Stimulated activated CD4-positive, alpha-beta T cell treated with anti-CD3 and anti-CD28 coated beads, TNF-alpha, amount 100 ng/mL, for 48 hours (primary cell): Measurements from ENCODE around the gene RPGR.

Experiments used
- DNase-seq, 3 donors: peaks; one replicate each; pipeline ENCODE4 v3.0.0-alpha.2; 2020; ENCODE audit warnings: low read depth in 3 of 3

RPGR gene

DNA sequence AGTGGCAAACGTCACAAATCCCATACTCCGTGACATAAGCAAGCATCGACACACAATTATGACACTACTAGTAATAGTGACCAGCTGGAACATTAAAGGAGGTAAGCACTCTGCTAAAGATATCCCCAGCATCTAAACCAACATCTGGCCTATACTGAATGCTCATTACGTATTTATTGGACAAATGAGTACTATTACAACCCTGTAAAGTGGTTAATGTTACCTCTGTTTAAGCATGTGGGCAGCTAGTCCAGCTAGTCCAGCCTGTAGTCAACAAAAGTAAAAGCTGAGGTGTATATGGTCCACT is 419 bp upstream of the RPGR start:
- no peak for DNase-seq

DNA sequence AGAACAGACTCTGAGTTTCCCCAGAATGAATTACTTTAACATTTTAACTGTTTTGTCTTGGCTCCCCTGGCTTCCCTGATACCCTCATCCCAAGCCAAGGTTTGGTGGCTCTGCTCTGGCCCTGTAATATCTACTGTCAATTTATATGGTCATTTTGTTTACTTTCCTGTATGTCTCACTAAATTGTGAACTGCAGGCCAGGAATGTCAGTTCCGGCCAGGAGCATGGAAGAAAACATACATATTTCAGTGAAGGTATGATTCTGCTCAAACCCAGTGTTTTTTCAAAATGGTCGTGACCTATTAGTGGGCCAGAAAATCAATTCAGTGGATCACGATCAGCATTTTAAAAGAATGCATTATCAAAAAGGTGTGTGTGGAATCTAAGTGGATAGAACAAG is 1.2 kb downstream of the RPGR start:
- DNase-seq: no peak

DNA sequence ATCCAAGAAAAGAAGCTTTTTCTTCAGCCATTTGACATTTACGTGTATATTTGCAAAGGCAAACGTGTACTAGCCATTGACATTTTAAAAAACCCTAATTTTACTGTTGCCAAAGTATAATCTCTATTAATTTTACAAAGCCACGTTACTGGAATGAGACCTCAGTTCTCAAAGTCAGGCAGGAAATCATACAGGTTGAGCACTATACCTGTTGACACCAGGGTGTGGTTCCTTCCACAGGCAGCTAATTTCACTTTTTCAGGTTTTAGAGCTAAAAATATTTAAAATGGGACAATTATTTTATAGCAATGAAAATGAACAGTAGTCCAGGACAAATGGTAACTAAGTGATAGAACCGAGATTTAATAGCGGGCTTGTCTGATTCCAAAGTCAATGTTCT is 6.5 kb downstream of the RPGR start:
- DNase-seq: no peak

DNA sequence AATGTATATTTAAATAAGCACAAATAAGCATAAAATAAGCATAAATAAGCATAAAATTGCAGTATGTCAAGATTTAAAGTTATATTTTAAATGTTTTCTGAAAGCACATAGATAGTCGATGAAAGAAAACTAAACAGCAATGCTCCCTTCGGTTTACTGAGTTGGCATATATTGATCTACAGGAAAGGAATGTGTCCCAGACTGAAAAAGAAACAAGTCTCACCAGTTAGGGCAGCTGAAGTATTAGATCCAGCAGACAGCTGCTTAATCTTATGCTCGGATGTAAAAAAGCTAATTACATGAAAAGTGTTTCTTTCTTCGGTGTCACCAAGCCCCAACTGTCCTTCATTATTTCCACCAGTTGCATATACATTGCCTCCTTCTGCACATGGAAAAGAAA is 8.7 kb downstream of the RPGR start:
- DNase-seq: no peak

DNA sequence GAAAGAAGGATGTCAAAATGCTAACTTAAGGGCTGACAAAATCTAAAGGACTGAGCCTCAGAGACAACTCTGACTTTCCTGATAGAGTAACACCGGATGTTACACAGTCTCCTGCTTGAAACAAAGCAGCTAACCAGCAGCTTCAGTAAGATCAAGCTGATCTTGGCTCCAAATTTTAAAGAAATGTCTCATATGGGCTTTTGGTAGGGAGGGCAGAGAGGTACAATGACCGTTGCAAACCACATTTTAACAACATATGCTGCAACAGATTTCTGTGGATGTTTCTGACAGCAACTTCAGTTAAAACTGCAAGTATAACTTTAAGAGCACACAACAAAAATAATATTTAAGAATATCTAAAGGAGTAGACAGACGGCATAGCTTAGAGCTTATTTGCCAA is 9.1 kb downstream of the RPGR start:
- no peak for DNase-seq

DNA sequence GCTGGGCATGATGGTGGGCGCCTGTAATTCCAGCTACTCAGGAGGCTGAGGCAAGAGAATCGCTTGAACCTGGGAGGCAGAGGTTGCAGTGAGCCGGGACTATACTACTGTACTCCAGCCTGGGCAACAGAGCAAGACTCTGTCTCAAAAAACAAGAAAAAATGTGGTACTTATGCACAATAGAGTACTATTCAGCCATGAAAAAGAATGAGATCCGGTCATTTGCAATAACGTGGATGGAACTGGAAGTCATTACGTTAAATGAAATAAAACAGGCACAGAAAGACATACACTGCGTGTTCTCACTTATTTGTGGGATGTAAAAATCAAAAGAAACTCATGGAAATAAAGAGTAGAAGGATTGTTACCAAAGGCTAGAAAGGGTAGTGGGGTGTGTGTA is 12.1 kb downstream of the RPGR start:
- DNase-seq: no peak

DNA sequence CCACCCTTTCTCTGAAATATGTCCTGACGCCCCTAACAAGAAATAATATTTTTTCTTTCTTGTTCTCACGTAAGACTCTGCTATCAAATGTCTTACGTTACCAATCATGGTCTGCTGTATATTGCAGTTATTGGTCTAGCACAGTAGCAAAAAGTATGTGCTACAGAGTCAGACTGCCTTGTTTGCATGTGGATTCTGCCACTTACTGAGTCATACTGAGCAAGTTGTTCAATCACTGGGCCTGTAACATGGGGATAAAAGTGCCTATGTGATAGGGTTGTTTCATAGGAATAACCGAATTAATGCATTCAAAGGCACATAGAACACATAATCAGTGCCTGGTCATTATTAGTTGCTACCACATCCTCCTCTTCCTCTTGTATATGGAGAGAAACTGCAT is 14.1 kb downstream of the RPGR start:
- DNase-seq: no peak

DNA sequence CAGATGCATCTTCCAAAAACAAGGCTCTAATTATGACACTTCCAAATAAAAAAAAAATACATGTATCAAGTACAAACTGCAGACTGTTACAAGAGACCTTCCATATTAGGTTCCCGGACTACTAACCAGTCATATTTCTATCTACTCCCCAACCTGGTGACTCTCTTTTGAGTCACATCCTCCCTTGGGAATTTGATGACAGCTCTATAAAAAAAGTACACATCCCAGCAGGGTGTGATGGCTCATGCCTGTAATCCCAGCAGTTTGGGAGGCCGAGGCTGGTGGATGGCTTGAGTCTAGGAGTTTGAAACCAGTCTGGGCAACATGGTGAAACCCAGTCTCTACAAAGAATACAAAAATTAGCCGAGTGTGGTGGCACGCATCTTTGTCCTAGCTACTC is 14.9 kb downstream of the RPGR start:
- no peak for DNase-seq

DNA sequence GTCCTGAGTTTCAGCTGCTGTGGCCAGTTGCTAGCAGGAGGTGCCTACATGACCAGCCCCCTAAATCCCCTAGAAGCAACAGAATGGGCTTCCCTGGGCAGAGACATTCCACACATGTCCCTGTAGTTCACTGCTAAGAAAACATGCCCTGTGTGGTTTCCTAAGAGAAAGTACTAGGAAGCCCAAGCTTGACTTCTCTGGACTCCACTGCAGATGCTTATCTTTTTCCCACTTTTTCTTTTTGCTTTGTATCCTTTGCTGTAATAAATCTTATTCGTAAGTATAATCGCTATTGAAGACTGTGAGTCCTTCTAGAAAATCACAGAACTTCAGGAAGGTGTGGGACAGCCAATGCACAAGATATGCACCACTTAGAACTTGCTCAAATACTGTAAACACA is 15.6 kb downstream of the RPGR start:
- no peak for DNase-seq

DNA sequence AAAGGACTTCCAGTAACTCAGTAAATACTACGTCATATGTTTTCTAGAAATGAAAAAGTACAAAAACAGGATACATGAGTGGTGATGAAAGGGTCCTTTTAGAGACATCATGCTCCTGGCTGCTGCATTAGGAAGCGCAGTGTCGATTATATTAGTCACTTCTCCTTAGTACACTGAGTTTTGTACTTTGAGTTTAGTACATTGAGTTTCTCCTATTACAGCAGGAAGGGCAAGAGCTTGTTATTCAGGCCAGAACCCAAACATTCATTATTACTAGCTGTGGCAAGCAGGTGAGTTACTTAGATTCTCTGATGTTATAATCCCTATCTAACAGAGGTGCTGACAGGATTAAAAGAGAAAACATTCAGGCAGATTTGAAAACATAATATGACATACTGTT is 21.3 kb downstream of the RPGR start:
- no peak for DNase-seq

DNA sequence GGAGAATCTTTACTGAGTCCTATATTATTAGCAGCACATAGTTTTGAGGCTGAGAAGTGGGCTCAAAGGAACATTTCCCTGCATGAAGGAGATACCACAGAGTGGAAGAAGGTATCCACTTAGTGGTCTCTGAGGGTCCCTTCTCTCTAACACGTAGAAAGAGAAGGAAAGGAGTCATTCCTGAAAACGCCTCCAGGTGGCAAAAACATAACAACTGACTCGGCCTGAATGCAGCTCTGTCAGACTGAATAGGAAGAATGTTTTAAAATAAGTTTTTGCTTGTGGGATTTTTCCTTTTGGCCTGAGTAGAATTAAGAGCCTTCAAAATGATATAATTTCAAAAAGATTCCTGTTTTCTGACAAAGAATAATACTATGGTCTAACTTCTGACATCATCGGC is 23.3 kb downstream of the RPGR start:
- DNase-seq: no peak

DNA sequence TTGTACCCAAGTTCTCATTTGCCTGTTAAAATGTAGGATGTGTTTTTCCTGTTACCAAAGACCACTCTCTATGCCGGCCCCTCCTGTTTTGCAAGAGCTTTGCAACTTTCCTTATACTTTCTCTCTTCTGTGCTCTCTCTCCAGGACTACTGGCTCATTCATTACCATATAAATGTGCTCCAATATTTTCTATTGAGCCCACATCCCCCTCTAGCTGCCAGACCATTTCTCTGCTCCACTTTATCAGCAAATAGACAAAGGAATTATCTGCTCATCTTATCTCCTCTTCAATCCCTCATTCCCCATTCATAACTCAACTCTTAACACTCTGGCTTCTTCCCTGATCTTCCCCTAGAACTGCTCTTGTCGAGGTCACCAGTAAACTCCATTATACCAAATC is 33.6 kb downstream of the RPGR start:
- no peak for DNase-seq

DNA sequence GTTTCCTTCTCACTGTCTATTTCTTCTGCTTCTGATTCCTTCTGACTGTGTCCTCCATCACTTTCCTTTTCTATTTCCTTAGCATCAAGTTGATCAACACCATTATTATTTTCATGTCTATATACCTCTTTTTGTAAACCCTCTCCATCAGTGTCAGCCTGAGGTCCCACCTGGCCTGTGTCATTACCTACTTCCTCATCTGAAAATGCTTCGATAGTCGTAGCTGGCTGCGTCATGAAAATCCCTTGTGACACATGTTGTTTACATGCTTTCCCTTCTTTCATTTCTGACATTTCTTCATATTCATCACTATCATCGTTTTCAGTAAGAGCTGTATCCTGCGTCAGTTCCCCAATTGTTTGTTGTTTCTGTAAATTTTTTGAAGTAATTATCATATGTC is 39.6 kb downstream of the RPGR start:
- DNase-seq: no peak

DNA sequence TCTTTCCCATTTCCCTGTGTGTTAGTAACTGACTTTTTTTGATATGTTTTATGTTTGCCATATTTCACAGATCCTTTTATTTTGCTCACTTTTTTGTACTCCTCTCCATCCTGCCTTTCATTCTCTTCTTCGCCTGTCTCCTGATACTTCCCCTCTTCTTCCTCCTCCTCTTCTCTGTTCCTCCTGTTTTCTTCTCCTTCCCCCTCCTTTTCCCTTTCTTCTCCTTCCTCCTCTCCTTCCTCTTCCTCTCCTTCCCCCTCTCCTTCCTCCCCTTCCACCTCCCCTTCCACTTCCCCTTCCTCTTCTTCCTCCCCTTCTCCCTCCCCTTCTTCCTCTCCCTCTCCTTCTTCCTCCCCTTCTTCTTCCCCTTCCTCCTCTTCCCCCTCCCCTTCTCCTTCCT is 41.7 kb downstream of the RPGR start:
- DNase-seq: no peak

DNA sequence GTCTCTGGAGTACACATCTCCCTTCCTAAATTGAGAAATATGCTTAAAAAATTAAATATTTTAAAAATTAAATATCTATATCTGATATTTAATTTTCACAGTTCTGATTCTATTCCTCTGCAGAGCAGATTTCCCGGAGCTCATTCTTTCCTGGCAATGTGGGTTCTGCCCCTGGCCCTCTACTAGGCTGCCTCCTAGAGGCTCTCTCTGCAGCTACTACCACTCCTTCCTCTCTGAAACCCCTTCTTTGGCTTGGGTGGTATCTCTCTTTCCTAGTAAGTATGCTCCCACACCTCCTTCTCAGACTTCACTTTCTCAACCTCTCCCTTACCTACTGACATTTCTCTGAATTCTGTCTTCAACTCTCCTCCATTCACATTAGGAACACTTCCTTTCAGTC is 45.3 kb downstream of the RPGR start:
- no peak for DNase-seq

DNA sequence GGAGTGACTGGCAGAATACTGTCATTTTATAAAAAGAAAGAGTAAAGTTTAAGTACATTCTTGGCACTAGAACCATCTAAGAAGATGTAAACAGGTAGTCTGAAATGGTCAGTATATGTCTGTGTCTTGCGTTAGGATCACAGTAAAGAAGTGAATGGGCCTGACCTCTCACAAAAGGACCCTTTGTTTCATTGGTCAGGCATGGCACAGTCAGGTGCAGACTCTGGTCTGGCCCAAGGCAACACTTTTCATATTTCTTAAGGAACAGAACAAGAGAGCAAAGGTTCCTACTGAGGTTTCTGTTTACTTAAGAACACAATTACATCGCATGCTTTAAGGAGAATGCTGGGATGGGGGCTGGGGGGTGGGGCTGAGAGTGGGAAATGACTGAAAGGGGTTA is 48.1 kb downstream of the RPGR start:
- DNase-seq: no peak

DNA sequence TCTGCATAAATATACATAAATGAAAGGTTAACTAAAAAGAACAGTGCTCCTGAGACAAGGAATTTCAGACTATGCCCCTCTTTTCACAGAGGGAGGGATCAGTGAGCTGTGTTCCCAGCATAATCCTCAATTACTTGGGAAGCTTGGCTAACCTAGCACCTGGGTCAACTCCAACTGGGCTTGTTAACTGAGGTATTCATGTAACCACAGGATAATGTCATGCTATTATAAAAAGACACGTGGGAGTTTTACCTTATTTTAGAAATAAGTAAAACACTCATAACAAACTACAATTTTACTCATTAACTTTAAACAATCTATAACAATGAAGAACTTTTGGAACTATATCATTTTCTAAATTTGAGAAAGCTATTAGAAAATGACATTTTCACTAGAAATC is 48.6 kb downstream of the RPGR start:
- no peak for DNase-seq

DNA sequence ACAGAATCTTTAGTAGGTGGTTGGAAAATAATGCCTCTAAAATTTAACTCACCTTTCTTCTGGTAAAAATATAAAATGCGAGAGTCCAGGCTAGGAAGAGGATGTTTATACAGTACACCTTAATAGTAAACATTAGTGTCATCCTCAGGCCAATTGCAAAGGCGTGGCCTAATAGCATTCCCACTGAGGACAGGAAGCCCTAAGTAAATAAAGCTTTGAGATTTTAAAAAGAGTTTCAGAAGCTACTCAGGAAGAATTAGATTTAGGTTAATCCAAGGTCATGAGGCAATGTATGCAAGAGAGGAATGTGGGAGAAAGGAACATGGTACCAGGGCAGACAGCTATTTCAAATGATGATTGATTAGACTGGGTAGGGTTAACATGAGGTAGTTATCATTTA is 49.5 kb downstream of the RPGR start:
- no peak for DNase-seq

DNA sequence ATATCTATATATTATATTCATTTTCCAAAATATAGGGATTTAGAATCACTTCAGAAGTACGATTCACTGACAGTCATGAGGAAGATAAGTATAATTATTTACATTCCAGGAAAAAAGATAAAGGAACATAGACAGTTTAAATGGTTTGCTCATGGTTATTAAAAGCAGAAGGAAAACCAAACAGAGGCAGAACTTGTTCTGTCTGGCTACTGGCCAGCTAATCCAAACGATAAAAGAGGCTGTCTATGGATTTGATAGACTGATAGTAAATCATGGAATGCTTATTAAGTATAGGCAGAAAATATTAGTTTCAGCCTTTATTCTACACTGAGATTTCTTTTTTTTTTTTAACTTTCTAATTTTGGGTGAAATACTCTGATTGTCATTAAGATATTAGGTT is 50.2 kb downstream of the RPGR start:
- no peak for DNase-seq

DNA sequence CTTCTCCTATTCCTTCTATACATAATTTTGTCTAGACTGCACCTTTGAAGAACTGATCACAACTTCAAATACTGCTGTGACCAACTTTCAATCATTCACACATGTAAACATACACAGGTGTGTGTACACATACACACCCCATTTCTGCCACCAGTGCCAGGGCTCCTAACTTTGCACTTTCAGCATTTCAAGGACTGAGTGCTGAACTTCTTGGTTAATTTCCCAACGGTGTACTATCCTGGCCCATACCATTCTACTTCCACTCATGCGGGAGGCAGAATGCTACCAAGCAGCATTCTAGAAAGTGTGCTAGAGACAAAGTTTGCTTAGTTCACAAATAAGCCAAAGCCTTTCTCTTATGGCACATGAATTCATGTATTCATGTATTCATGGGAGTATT is 51.2 kb downstream of the RPGR start:
- no peak for DNase-seq

DNA sequence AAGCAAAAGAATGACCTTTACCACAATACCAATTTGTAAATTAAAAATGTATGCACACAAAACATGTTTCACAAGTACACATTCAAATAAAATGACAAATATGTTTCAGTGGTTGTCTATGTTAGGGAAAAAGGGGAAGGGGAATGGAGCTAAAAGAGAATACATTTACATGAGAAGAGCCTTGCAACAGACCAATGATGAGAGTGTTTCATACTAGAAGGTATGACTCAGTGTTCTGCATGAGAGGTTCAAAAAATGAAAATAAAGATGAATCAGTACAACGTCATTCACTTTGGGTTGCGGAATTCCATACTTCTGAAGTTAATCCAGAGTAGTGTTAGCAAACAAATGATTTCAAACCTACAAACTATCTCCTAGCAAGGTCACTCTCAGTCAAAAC is 51.7 kb downstream of the RPGR start:
- DNase-seq: no peak

DNA sequence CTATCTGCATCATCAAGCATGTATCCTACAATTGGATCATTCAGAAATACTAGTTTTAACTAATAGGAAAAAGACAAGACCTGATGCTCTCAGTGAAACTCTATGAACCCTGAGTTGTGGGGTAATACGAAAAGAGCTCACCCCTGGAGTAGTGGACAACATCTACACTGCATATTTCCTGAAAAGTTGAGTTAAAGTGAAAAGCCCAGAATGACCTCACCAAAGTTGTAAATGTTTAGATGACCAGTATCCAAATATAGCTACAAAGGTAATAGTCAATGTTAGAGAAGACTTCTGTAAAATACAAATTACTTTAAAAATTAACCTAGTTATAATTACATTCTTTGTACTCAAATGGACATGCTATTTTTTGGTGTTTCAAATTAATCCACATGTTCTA is 53.9 kb downstream of the RPGR start:
- DNase-seq: no peak

DNA sequence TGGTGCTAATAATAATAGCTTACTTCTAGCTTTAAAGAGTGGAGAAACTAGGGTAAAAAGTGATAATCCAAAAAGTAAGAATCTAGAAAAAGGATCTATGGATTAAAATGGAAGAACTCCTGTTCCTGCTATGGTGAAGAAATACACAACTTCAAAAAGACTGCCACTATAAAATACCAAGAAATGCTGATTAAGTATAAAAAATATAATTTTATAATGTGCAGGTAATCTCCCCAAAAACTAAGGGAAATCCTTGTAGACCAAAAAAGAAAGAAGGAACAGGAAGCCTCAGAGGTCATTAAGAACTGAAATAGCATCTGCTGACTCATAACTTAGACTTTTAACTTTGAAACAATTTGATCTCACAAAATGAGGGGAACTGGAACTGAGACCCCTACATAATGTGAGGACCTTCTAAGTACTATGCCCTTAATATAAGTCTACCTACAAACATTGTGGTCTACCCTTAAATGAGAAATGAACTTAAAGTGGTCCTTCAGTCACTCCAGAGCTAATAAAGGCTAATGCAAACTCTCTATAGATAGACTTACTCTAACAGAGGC is 56.1 kb downstream of the RPGR start:
- no peak for DNase-seq

DNA sequence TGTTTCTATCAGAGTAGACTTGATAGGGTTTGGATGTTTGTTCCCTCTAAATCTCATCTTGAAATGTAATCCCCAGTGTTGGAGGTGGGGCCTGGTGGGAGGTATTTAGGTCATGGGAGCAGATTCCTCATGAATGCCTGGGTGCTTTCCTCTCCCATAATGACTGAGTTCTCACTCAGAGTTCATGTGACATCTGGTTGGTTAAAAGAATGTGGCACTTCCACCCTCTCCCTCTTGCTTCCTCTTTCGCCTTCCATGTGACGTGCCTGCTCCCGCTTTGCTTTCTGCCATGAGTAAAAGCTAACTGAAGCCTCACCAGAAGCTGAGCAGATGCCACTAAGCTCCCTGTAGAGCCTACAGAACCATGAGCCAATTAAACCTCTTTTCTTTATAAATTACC is 59.3 kb downstream of the RPGR start:
- DNase-seq: no peak
